Inferior parietal cortex (tissue), 1 donor: ENCODE data around the gene BMPR1B.

Source experiments
- DNase-seq: peaks from one replicate; pipeline ENCODE4 v3.0.0-alpha.2; 2016; ENCODE audit errors: extremely low spot score

BMPR1B gene

GRCh38 chr4:94757192-94758140 is at the start of gene BMPR1B:
Gene BMPR1B, plus strand, starts transcription at chr4:94757955. Its CDS starts 346,470 bp downstream, at chr4:95104425.
- no peak for DNase-seq

- no peak for DNase-seq
These were observed 46.1 kb upstream of the BMPR1B start for GRCh38 chr4:94711635-94712034.

DNA sequence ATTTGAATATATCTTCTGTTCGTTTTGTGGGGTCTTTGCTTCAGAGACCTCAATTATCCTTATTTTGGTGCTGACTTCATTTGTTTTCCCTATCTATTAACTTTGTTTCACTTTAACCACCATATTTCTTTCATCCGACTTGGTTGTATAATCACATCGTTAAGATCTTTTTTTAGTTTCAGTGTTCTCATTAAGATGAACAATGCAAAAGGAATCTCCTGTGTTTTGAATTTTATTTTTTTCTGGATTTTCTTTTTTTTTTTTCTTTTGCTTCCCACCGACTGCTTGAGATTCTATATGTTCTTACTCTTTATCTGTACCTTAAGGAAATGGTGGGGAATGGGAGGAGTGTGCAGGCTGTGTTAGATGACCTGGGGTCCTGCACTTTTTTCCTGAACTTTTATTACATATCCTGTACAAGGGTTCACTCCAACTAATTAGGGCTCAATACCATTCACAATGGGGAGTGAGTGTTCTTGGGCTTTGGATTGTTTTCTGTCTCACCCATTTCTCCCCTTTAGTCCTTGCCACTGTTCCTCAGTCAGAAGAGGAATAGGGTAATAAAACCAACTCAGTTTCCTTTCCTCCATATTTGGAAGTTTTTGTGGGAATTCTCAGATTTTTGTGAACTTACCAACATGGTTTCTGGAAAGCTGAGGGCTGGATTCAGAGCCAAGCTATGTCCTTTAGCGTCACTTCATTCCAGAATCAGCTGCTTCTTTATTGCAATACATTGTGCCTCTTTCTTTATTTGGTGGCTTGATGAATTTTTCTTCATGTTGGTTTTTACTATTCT is 43.2 kb upstream of the BMPR1B start:
- no peak for DNase-seq

DNA sequence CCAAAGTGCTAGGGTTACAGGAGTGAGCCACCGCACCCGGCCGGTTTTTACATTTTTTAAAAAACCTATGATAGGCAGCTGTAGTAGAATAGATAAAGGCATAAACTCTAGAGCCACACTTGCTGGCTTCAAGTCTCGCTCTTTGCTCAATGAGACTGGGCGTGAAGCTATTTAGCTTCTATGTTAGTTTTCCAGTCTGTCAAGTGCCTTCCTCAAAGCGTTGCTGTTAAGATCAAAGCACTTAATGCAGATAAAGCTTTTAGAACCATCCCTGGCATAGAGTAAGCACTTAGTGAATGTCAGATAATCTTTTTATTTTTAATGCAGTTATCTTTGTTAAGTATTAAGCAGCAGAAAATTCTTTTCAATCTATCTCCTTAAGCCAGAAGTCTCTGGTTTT is 42.0 kb upstream of the BMPR1B start:
- DNase-seq: no peak

DNA sequence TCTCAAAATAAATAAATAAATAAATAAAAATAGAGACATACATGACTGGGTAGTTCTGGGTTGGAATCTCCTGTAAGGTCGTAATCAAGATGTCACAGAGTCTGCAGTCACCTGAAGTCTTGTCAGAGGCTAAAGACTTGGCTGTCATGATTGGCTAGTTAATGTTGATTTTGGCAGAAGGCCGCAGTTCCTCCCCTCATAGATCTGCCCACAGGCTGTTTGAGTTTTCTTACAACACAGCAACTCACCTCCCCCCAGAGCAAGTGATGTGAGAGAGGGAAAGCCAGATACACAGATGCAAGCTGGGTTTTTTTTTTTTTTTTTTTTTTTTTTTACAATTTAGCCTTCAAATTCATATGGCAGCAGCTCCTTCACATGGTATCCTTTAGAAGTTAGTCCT is 36.4 kb upstream of the BMPR1B start:
- no peak for DNase-seq

DNA sequence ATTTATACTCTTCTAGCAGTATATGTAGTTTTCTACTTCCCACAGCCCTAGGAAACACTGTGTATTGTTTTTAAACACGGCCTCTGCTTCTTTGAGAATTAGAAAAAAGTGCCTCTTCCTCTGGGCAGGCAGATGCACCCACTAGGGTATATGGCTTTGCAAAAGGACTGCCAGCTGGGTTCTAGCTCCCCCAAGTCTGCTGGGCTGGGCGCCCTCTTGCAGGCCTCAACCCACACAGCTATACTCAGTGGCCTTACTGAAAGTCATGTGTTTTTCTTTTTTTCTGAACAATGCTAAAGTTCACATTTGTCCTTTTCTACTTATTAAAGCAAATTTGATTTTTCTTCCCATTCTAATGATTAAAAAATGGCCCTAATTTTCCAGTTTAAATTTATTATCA is 35.5 kb upstream of the BMPR1B start:
- DNase-seq: no peak

GRCh38 chr4:94722748-94723147 is 35.0 kb upstream of the BMPR1B start:
- DNase-seq: no peak

DNA sequence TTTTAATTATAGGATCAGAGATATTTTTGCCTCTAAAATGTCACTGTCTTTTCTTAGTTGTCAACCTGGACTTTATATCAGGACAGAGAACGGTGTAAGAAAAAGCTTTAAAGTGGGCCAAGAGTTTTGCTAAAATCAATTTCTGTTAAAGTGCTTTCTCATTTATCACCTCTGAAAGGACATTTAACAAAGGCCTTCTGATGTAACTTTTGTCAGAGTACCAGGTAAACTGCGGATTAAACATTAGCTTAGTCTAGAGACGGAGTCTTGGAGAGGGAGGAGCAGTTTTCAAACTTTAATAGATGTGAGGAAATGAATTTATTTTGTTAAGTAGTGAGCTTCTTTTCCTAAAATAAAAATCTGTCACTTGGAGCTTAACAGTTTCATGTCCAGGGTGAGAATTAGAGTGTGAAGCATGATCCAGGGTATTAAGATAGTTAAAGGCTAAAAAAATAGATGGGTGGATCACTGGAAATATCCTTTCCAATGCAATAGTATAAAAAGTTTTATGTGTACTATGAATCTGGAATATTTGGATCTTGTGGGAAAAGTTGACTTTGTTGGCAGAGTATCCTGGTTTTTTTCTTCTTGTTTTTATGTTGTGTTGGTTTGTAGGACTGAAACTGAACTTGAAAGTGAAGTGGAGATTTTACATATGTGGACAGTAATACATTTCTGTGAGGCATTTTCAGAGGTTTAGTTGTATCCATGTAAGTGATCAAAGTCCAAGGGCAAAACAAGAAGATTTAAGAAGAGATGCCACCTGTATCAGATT is 33.6 kb upstream of the BMPR1B start:
- DNase-seq: no peak

GRCh38 chr4:94726524-94727123 is 31.1 kb upstream of the BMPR1B start:
- DNase-seq: no peak

DNA sequence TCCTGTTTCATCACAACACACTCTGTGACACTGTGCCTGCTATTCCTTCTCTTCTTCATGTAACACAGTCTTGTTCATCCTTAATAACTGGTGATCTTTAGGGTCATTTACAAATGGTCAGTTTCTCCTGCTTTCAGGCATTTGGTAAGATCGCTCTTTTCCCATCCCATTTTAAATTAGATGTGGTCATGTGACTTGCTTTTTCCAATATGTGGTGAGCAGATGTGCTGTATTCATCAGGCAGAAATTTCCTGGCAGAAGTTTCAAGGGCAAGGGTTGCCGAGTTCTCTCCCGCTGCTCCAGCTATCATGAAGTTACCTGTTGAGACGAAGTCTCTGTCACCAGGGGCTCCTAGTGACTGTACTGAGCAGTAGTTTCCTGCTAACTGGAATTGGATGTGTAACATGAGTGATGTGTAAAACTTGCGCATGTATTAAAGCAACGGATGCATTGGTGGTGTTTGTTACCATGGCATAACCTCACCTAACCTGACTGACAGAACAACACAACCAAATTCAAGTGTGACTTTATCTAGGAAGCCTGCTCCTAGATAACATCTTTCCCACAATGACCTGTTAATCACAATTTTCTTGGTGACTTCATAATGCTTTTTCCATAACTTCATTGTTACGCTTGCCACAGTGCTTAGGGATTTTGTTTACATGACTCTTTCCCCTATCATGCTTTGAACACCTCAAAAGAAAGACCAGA is 29.5 kb upstream of the BMPR1B start:
- no peak for DNase-seq

- DNase-seq: no peak
These were observed 25.4 kb upstream of the BMPR1B start for GRCh38 chr4:94732358-94732698.

DNA sequence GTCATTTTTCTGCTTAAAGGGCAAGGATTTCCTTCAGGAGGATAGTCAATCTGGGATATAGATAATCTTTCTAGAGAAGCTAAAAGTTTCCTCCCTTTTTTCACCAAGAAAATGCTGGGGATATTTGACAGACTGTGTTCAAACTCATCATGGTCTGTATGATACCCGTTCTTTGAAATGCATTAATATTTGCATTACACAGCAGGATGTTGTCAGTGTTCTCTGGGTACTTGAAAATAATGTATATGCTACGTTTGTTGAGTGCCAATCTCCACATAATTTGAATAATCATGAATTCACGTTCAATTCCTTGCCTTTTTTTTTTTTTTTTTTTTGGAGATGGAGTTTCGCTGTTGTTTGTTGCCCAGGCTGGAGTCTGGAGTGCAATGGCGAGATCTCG is 18.0 kb upstream of the BMPR1B start:
- DNase-seq: no peak

GRCh38 chr4:94741304-94741703 is 16.5 kb upstream of the BMPR1B start:
- DNase-seq: no peak

DNA sequence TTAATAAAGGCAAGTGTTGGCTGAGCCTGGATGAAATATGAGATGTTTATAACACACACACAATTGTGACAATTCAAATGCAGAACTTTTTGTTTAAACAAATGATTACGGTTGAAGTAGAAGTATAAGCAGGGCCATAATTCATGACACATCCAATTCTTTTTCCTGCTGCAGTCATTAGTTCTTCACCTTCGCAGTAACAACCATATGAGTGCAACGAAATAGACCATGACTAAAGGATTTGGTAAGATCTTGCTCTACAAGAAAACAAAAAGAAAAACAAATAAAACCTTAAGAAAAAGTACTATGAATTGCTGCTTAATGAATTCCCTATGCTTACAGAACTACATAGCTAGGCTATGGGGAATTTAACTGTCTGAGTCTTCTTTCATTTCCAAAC is 13.9 kb upstream of the BMPR1B start:
- no peak for DNase-seq

DNA sequence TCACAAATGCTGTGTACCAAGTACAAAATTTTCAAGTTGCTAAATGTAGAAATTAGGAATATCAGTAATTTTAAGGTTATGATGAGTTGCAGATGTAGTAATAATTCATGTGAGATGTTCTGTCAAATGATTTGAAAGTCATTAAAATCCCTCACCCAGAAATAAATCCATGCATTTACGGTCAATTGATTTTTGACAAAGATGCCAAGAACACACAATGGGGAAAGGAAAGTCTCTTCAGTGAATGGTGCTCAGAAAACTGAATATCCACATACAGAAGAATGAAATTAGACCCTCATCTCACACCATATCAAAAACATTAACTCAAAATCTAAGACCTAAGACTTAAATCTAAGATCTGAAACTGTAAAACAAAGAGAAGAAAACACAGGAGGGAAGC is 12.9 kb upstream of the BMPR1B start:
- no peak for DNase-seq

GRCh38 chr4:94746746-94747145 is 11.0 kb upstream of the BMPR1B start:
- no peak for DNase-seq

DNA sequence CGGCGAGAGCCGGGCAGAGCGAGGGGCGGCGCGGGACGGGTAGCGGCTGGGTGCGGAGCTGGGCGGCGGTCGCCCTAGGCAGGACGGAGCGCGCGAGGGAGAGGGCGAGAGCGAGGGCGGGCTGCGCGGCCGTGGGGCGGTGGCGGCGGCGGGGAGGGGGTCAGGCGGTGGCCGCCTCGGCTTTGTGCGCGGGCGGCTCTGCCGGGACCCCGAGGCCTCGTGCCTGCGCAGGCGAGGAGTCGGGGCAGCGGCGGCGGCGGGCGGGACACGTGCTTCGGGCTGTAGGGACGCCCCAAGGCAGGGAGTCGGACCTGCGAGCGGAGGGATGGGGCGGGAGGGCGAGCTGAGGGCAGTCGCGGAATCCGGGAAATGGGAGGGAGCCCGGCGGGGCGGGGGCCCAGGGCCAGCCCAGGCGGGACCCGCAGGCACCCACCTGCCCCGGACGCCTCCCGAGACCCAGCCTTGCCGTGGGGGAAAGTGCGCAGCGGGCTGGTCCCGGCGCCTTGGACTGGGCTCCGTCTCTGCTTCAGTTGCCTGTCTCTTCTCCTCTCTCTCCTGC is 465 bp downstream of the BMPR1B start:
- no peak for DNase-seq

- DNase-seq: no peak
These were observed 1.1 kb downstream of the BMPR1B start for GRCh38 chr4:94758700-94759399.

DNA sequence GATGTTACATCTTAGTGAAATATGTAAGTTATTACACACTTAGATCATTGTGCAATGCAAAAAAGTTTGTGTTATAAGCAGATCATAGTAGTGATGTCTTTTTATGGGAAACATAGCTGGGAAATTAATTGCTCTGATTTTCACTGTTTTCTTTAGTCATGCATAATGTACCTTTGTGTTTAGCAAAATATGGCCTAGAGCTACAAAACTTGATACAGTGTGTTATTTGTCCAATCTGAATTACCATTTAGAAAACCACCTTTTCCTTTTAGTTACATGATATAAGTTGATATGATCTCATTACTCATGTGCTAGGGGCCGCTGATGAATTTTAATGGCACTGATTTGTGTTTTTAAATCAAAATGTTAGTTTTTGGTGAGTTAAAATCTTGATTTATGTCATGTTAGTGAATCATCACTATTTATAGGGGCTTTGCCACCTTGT is 2.0 kb downstream of the BMPR1B start:
- DNase-seq: no peak

DNA sequence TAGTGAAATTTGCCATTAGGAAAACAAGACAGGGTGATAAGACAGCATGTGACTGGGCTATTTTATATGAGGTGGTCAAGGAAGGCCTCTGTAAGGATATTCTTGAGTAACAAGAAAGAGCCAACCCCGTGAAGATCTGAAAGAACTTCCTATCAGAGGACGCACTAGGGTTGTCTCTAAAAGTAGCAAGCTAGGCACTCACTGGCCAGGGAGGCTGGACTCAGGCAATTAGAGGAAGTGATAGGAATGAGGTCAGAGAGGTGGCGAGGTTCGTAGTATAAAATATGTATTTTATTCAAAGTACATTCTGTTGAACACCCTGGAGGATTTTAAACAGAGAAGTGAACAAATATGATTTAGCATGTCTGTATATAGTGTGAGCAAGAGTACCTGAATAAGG is 4.6 kb downstream of the BMPR1B start:
- no peak for DNase-seq
